Endothelial cell of umbilical vein (primary cell): Measurements from ENCODE around the gene PTPRO. TPM values are rescaled to one million over a fixed set of nuclear protein-coding genes. Genes with fewer than 3 reads are reported as not detected.

Source experiments
- BruUV-seq: library from RNA; stranded (reverse); fragments of 400-500 nt; replicated peaks from 2 replicates; lab custom pipeline; 2021; lab: Mats Ljungman, UMichigan
- CTCF ChIA-PET: fragments of 300-600, 350-600 bp; sonication (Branson Sonifier 250); formaldehyde crosslinking; loops from one replicate; lab custom pipeline; 2021; ENCODE audit warnings: antibody characterized with exemption, inconsistent platforms; lab: Charles Lee
- POLR2A ChIA-PET: fragments of 300-600, 350-600 bp; sonication (Branson Sonifier 250); formaldehyde crosslinking; loops from one replicate; lab custom pipeline; 2021; ENCODE audit warnings: antibody characterized with exemption, inconsistent platforms; lab: Charles Lee
- DNase-seq: peaks from one replicate; pipeline ENCODE4 v3.0.0-alpha.2; 2011; ENCODE audit warnings: low read depth, low spot score
- FAIRE-seq: peaks from 2 replicates; lab custom pipeline; 2011; peaks lifted over from hg19 to GRCh38; lab: Jason Lieb, UNC
- H2AFZ ChIP-seq: 2 replicates; pipeline ENCODE4 v1.6.0; 2012; ENCODE audit warnings: low read depth, low read length, control low read depth, inconsistent platforms
- H3K27ac ChIP-seq: 2 replicates; pipeline ENCODE4 v1.5.1; 2011; ENCODE audit warnings: low read depth, mild to moderate bottlenecking, control low read depth, low read length, moderate library complexity; ENCODE audit not compliant: insufficient read depth
- H3K27me3 ChIP-seq, 2 experiments: 2 replicates each; pipeline versions ENCODE4 v1.6.0 to v1.6.1; 2011; ENCODE audit warnings: low read length in 2 of 2, mixed read lengths in 1 of 2; ENCODE audit not compliant: control insufficient read depth in 2 of 2, insufficient read depth in 2 of 2
- H3K36me3 ChIP-seq, 2 experiments: 2 replicates in 1 of 2; 3 replicates in 1 of 2; pipeline ENCODE4 v1.5.1; 2011; ENCODE audit warnings: low read length in 2 of 2, mild to moderate bottlenecking in 1 of 2, moderate library complexity in 1 of 2; ENCODE audit not compliant: control insufficient read depth in 2 of 2, insufficient read depth in 2 of 2; ENCODE audit errors: extremely low read depth in 1 of 2
- H3K4me1 ChIP-seq: 3 replicates; pipeline ENCODE4 v1.5.1; 2011; ENCODE audit warnings: mild to moderate bottlenecking, low read length; ENCODE audit not compliant: control insufficient read depth, insufficient read depth; ENCODE audit errors: extremely low read depth
- H3K4me2 ChIP-seq: 2 replicates; pipeline ENCODE4 v1.6.1; 2011; ENCODE audit warnings: low read length, control low read depth, mixed read lengths; ENCODE audit not compliant: insufficient read depth
- H3K4me3 ChIP-seq, 3 experiments: fragments of 200-600 bp in 1 of 3; sonication (generic), shearing (Covaris generic) in 1 of 3; replicated peaks in 1 of 3; 2 replicates each; pipeline ENCODE4 v1.5.1; 2011 to 2016; ENCODE audit warnings: control low read depth in 3 of 3, low read length in 3 of 3, mild to moderate bottlenecking in 2 of 3, inconsistent platforms in 1 of 3, low read depth in 1 of 3, moderate library complexity in 1 of 3; ENCODE audit not compliant: insufficient read depth in 1 of 3
- H3K79me2 ChIP-seq: 2 replicates; pipeline ENCODE4 v1.6.0; 2012; ENCODE audit warnings: low read length, inconsistent platforms; ENCODE audit not compliant: control insufficient read depth, insufficient read depth
- H3K9ac ChIP-seq: replicated peaks from 2 replicates; pipeline ENCODE3; 2011; ENCODE audit warnings: low read length, control low read depth; ENCODE audit not compliant: insufficient read depth; ENCODE audit errors: extremely low read depth
- H3K9me1 ChIP-seq: replicated peaks from 3 replicates; pipeline ENCODE4 v1.6.0; 2011; ENCODE audit warnings: mild to moderate bottlenecking, low read length; ENCODE audit not compliant: control insufficient read depth, insufficient read depth; ENCODE audit errors: extremely low read depth
- H3K9me3 ChIP-seq: replicated peaks from 2 replicates; pipeline ENCODE4 v1.5.1; 2012; ENCODE audit warnings: low read length, inconsistent platforms; ENCODE audit not compliant: control insufficient read depth, insufficient read depth
- H4K20me1 ChIP-seq: replicated peaks from 2 replicates; pipeline ENCODE3; 2011; ENCODE audit warnings: mild to moderate bottlenecking, low read length; ENCODE audit not compliant: control insufficient read depth, insufficient read depth; ENCODE audit errors: extremely low read depth
- CTCF ChIP-seq, 2 donors: IDR thresholded peaks; 1 replicate in 1 of 2; 2 replicates in 1 of 2; pipeline ENCODE4 v1.5.1; 2011; ENCODE audit warnings: low read length in 2 of 2, mild to moderate bottlenecking in 2 of 2, moderate library complexity in 2 of 2, control low read depth in 1 of 2, inconsistent platforms in 1 of 2, low read depth in 1 of 2; ENCODE audit not compliant: insufficient read depth in 1 of 2; ENCODE audit errors: extremely low read depth in 1 of 2
- EZH2 ChIP-seq: IDR thresholded peaks from 2 replicates; pipeline ENCODE4 v1.6.1; 2012; ENCODE audit warnings: borderline replicate concordance, low read depth, mild to moderate bottlenecking, moderate library complexity, low read length, inconsistent platforms; ENCODE audit not compliant: severe bottlenecking
- FOS ChIP-seq: IDR thresholded peaks from 2 replicates; pipeline ENCODE4 v1.6.1; 2011; ENCODE audit warnings: mild to moderate bottlenecking, low read length, moderate library complexity, borderline replicate concordance; ENCODE audit not compliant: insufficient read depth
- GATA2 ChIP-seq: IDR thresholded peaks from 2 replicates; pipeline ENCODE4 v1.7.0; 2011; ENCODE audit warnings: low read depth, mild to moderate bottlenecking, moderate library complexity, mixed read lengths, low read length; ENCODE audit not compliant: insufficient read length, insufficient read depth
- JUN ChIP-seq: IDR thresholded peaks from 2 replicates; pipeline ENCODE4 v1.6.1; 2011; ENCODE audit warnings: borderline replicate concordance, low read depth; ENCODE audit not compliant: insufficient read length, insufficient read depth
- MAX ChIP-seq: IDR thresholded peaks from 2 replicates; pipeline ENCODE4 v1.6.1; 2011; ENCODE audit not compliant: insufficient read depth, insufficient read length
- MYC ChIP-seq: IDR thresholded peaks from one replicate; pipeline ENCODE4 v1.6.1; 2011; ENCODE audit warnings: mild to moderate bottlenecking, low read depth, low read length
- POLR2A ChIP-seq: IDR thresholded peaks from 2 replicates; pipeline ENCODE4 v1.6.1; 2012; ENCODE audit warnings: low read depth, mild to moderate bottlenecking, control low read depth, low read length
- POLR2AphosphoS5 ChIP-seq: IDR thresholded peaks from 2 replicates; pipeline ENCODE4 v1.6.1; 2012; ENCODE audit warnings: low read depth, mild to moderate bottlenecking, control low read depth, low read length, moderate library complexity; ENCODE audit not compliant: insufficient read depth
- dilution Hi-C: fragments of 300-500 bp; cut with MboI; formaldehyde crosslinking; loops from one replicate; pipeline ENCODE4 v1.15.0; 2019; ENCODE audit warnings: low sequenced_read_pairs; ENCODE audit not compliant: extremely low pct_ligation_motif_present
- intact Hi-C: fragments of 100-400 bp; cut with micrococcal nuclease; formaldehyde crosslinking; loops from one replicate; pipeline ENCODE4 v1.10.0; 2022
- polyA plus RNA-seq, 4 experiments: library from polyadenylated mRNA; depleted of rRNA in 3 of 4; stranded (reverse) in 3 of 4; unstranded in 1 of 4; fragments of >200 nt; gene quantifications; 2 replicates each; pipeline versions ENCODE4 v1.2.1 to v1.2.3, GENCODE V29; 2011 to 2012; ENCODE audit warnings: missing spikeins in 1 of 4
- total RNA-seq: library from RNA; stranded (reverse); gene quantifications from 2 replicates; pipeline ENCODE4 v1.2.3, GENCODE V29; 2021

PTPRO gene
- total and polyA plus RNA-seq, 2 donors (not counting 3 experiments of a cell fraction or from before 2014, with no cell fraction given) = not detected

GRCh38 chr12:15547063-15547462, 224.8 kb downstream of the PTPRO start:
- dilution Hi-C loops = no loop called here
- H3K4me1 ChIP-seq = no peaks in the 10 kb centered on the region
- FAIRE-seq = no peak
- no peak overlapping the region for H2AFZ ChIP-seq
- intact Hi-C loops = no loop called here
- no peaks in the 10 kb centered on the region for H3K9me3 ChIP-seq
- H3K9ac ChIP-seq = no peak overlapping the region
- TF ChIP-seq CTCF (IDR thresholded peaks at IDR 0.05; ENCODE audit: extremely low read depth in 1 of 2, insufficient read depth in 1 of 2, low read depth in 1 of 2, low read length in 2 of 2) (no peak), POLR2A (no peak), MAX (no peak), JUN (no peak), EZH2 (no peak), FOS (no peak), MYC (no peak), POLR2AphosphoS5 (no peak), GATA2 (no peak)
- H3K4me2 ChIP-seq = no peak overlapping the region
- H3K27me3 ChIP-seq = peaks cover 3 to 4% of the 10 kb centered on the region in 2 experiments
- no peak overlapping the region for H3K4me3 ChIP-seq
- no TSS peak for BruUV-seq
- ChIA-PET CTCF (interaction anchor here (1.1 to 2.3 kb wide), 2 partner anchors 12 to 38 kb away, joined by 3 to 7 read pairs; no protein-coding TSS in a partner anchor), POLR2A (no interaction called here)
- H3K36me3 ChIP-seq = no peaks in the 10 kb centered on the region
- no peak overlapping the region for H3K27ac ChIP-seq
- H4K20me1 ChIP-seq = no peaks in the 10 kb centered on the region
- no peak for DNase-seq
- no peaks in the 10 kb centered on the region for H3K9me1 ChIP-seq
- H3K79me2 ChIP-seq = no peaks in the 10 kb centered on the region
